Activated CD4-positive, CD25-positive, alpha-beta regulatory T cell treated with anti-CD3 and anti-CD28 coated beads, Interleukin-2, amount 50 U/mL, for 16 hours (primary cell): ENCODE results near the gene RPGRIP1.
"Not testable (repeated sequence)": the region's sequence is repeated elsewhere in the genome, so short reads cannot be mapped to it uniquely, and the experiment has no call there.

Experiments used
- DNase-seq: peaks from one replicate; pipeline ENCODE4 v3.0.0-alpha.2; 2020; ENCODE audit warnings: low read depth, low spot score

Gene RPGRIP1

DNA sequence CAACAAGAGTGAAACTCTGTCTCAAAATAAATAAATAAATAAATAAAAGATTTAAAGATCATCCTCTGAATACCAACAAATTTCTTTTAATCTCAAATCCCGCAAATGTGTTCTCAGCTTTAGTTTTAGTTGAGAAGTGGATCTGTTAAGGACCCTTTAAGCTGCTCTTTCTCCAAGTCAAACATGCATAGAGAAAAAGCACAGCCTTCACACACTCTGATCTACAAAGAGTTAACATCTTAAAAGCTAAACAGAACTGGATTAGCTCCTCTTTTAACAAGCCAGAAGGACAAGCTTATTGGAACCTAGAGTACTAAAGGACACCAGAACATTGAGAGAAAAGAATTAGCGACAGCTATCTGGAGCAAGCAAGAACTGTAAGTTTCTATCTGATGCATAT is at the start of gene RPGRIP1:
Gene RPGRIP1 (plus strand): TSS at position 301 of the 400 bp plus-strand sequence. CDS start 7,894 bp downstream, outside the sequence.
- no peak for DNase-seq

GRCh38 chr14:21231020-21231652 is 48.7 kb upstream of the RPGRIP1 start:
- DNase-seq, result no peak

GRCh38 chr14:21233457-21234076 is 46.3 kb upstream of the RPGRIP1 start:
- no peak for DNase-seq

DNA sequence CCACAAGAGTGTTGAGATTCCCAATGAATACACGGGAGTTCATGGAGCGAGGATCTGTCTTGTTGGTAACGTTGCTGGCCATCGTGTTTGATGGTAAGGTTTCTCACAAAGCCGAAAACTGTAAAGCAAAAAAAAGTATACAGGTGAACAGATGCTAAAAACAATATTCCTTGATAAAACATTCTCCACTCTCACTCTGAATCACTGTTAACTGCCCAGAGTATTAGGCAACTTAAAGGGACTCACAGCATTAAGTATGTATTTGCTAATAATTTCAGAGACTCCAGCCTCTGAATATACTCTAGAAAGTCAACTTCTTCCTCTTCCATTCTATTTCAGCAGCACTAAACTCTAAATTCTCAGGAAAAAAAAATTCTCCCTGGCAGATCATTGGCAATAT is 45.8 kb upstream of the RPGRIP1 start:
- no peak for DNase-seq

DNA sequence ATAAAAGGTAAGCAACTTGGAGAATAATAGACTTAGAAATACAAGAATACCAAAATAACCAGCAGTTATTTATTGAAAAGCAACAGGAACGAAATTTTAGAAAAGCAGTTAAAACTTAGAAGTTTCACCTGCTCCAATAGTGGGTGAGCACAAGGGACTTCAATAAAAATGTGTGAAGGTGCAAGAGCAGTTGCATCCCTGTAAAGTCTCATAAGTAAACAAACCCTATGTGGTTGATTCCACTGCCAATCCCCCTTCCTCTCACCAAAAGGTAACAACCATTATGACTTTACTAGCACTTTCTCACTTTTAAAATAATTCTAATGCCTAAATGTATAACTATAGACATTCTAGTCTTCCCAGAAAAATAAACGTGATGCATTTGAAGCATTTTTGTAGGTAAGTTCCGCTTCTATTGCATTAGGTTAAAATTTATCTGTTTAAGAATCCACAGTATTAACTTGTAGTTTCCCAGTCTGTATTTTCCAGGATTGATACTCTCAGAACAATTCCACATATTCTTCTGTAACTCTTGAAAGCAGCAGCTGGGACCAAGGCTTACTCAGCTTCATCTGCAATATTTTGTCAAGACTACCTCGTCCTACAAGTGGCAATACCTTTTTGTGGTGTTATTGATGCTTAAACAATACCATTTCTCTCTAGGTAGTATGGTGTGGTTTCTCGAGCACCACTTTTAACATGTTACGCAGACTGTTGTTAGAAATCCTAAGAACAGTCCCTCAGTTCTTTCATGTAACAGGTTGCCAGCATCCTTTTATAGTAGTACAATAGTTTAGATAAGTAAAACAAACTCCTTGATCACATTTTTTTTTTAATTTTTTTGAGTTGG is 42.7 kb upstream of the RPGRIP1 start:
- DNase-seq, result no peak

GRCh38 chr14:21238823-21239518 is 40.9 kb upstream of the RPGRIP1 start:
- DNase-seq, result no peak

- no peak for DNase-seq
These were observed 39.5 kb upstream of the RPGRIP1 start for GRCh38 chr14:21240417-21240816.

DNA sequence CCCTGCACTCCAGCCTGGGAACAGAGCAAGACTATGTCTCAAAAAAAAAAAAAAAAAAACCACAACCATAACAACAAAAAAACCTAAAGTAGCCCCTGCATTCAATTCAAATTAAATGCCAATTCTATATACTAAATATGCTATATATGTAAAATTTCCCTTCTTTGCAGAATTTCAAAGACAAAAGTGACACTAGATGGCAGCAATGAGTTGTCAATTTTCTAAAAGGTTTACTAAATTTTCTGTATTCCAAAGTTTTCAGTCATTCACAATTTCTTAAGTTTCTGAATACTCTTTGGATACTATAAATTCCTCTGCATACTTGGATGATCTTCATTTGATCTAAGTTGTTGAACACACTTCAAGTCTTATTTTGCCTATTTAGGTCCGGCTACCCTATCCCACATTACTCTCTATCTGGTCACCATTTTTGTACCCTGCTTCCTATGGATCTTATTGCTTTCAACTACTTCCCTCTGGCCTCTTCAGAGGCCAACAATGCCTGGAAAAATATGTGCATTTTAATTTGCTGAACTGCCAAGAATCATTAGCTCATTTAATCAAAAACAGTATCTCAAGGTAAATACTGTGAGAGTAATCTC is 38.6 kb upstream of the RPGRIP1 start:
- no peak for DNase-seq

DNA sequence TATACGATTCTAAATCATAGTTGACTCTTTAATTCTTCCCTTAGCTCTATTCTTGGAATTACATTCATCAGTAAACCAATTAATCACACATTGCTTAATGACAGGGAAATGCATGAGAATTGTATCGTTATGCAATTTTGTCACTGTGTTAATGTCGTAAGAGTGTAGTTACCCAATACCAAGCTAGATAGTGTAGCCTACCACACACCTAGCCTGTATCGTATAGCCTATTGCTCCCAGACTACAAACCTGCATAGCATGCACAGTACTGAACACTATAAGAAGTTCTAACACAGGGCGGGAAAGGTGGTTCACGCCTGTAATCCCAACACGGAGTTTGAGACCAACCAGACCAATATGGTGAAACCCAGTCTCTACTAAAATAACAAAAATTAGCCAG is 35.3 kb upstream of the RPGRIP1 start:
- DNase-seq, result no peak

DNA sequence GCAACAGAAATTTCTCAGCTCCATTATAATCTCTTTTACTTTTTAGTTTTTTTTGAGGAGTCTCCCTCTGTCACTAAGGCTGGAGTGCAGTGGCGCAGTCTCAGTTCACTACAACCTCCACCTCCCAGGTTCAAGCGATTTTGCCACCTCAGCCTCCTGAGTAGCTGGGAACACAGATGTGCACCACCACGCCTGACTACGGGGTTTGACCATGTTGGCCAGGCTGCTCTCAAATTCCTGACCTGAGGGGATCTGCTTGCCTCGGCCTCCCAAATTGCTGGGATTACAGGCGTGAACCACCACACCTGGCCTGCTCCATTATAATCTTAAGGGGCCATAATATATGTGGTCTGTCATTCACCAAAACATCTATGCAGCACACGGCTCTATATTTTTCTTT is 34.1 kb upstream of the RPGRIP1 start:
- no peak for DNase-seq

- no peak for DNase-seq
These were observed 31.5 kb upstream of the RPGRIP1 start for GRCh38 chr14:21248338-21248737.

DNA sequence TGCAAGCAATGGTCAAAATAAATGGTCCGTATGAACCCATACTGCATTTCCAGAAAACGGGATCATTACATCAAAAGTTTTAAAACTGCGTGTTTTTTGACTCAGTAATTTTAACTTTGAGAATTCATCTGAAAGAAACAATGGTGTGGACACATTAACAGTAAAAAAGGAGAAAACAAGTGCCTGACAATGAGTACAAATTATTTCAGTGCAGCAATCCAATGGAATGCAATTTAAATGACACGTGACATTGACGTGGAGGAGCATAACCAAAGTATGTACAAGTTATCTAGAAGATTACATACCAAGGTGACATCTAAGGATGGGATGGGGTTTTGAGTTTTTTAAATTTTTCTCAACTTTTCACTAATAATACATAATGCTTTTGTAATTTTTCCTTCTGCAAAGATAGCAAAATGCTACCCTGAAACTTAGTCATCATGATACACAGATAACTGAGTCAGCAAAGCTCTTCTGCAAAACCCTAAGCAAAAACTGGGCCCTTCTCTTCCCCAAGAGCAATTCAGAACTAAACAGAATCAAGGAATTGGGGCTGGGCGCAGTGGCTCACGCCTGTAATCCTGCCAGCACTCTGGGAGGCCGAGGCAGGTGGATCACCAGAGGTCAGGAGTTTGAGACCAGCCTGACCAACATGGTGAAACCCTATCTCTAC is 31.0 kb upstream of the RPGRIP1 start:
- no peak for DNase-seq

DNA sequence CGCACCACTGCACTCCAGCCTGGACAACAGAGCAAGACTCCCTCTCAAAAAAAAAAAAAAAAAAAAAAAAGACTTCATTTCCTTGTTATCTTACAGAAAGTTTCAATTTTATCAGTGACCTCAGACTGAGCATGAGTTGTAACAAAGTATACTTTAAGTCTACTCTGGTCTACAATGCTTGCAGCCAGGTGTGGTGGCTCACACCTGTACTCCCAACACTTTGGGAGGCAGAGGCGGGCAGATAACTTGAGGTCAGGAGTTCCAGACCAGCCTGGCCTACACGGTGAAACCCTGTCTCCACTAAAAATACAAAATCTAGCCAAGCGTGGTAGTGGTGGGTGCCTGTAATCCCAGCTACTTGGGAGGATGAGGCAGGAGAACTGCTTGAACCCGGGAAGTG is 28.7 kb upstream of the RPGRIP1 start:
- DNase-seq, result no peak

GRCh38 chr14:21252149-21252548 is 27.7 kb upstream of the RPGRIP1 start:
- DNase-seq, result no peak

DNA sequence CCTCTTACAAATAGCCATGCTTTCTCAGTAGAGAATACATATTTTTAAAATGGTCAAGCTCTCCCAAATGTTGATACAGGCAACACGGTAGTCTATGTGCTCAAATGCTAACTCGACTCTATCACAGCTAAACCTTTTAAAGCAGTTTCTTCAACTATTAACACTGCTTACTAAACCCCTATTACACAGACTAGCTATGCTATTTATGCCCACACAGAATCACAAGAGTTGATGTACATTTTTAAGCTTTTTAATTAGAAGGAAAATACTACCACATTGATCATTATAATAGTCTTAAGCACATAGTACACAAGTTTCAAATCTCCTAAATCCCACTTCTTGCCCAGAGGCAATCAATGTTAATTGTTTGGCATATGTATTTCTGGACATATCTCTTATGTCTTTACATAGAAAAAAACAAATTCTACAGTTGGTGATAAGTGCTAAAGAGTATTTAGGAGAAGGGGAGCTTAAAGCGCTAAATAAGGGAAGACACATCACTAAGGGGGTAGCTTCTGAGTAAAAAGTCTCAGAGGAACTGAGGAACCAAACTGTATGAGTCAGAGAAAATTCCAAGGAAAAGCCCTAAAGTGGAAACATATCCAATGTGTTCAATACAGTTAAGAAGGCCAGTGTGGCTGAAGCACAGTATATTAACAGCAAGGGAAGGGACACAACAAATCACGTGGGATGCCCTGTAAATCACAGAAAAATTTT is 24.3 kb upstream of the RPGRIP1 start:
- no peak for DNase-seq

DNA sequence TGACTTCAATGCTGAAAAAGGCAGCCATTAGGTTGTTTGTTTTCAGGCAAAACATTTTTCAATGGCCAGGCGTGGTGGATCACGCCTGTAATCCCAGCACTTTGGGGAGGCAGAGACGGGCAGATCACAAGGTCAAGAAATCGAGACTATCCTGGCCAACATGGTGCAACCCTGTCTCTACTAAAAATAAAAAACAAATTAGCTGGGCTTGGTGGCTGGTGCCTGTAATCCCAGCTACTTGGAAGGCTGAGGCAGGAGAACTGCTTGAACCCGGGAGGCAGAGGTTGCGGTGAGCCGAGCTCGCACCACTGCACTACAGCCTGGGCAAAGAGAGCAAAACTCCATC is 23.8 kb upstream of the RPGRIP1 start:
- not testable (repeated sequence) for DNase-seq

GRCh38 chr14:21256539-21257393 is 23.1 kb upstream of the RPGRIP1 start:
- no peak for DNase-seq

- DNase-seq, result no peak
These were observed 22.4 kb upstream of the RPGRIP1 start for GRCh38 chr14:21257394-21257909.
